HCT116 (cell line): ENCODE data around the gene SMIM32. TPM values are rescaled to one million over a fixed set of nuclear protein-coding genes. Genes with fewer than 3 reads are reported as not detected.
A peak's percentile ranks its signal among the peaks of the same experiment; 100 is the strongest.

Experiments
- ATAC-seq: fragments of 200-7000 bp; cut with Tn5 transposase; 2 replicates; pipeline ENCODE4 v1.9.1; 2020; ENCODE audit warnings: mild to moderate bottlenecking, moderate library complexity
- BruUV-seq: library from RNA; stranded (reverse); fragments of 400-500 nt; replicated peaks from 2 replicates; lab custom pipeline; 2021; lab: Mats Ljungman, UMichigan
- CTCF ChIA-PET: fragments of 300-600 bp; sonication (Branson Sonifier 250); formaldehyde crosslinking; loops from one replicate; lab custom pipeline; 2021; ENCODE audit warnings: antibody characterized with exemption; lab: Charles Lee
- POLR2A ChIA-PET: fragments of 300-600, 350-600 bp; sonication (Branson Sonifier 250); formaldehyde crosslinking; loops from one replicate; lab custom pipeline; 2021; ENCODE audit warnings: antibody characterized with exemption; lab: Charles Lee
- RAD21 ChIA-PET, 2 experiments: fragments of 300-600 bp; sonication (Branson Sonifier 250); formaldehyde crosslinking; loops; one replicate each; lab custom pipeline; 2023; ENCODE audit warnings: low total read pairs in 2 of 2; ENCODE audit not compliant: uncharacterized antibody in 2 of 2, unreplicated experiment in 2 of 2, low non-redundant PET in 1 of 2; lab: Charles Lee
- DNase-seq: peaks from one replicate; pipeline ENCODE4 v3.0.0-alpha.2; 2010; ENCODE audit warnings: low read depth, low spot score
- H2AFZ ChIP-seq: fragments of 200-600 bp; shearing (Covaris generic), sonication (generic); 2 replicates; pipeline ENCODE4 v1.6.1; 2017; ENCODE audit warnings: low read depth, mixed run types, mixed read lengths, antibody characterized with exemption, low read length; ENCODE audit not compliant: poor library complexity, severe bottlenecking
- H3K27ac ChIP-seq: 2 replicates; pipeline ENCODE4 v1.5.1; 2012; ENCODE audit warnings: low read depth, low read length
- H3K27me3 ChIP-seq: fragments of 200-600 bp; sonication (generic); 2 replicates; pipeline ENCODE4 v1.6.1; 2016; ENCODE audit warnings: mixed run types, low read length, mixed read lengths; ENCODE audit not compliant: insufficient read depth
- H3K36me3 ChIP-seq, 2 experiments: fragments of 200-500 bp in 1 of 2; fragments of 200-600 bp in 1 of 2; sonication (Bioruptor generic) in 1 of 2; sonication (generic) in 1 of 2; 2 replicates each; pipeline versions ENCODE4 v1.5.1 to v1.6.1; 2014 to 2016; ENCODE audit warnings: low read length in 2 of 2, inconsistent platforms in 1 of 2, mixed read lengths in 1 of 2, mixed run types in 1 of 2; ENCODE audit not compliant: insufficient read depth in 2 of 2, control insufficient read depth in 1 of 2
- H3K4me1 ChIP-seq, 2 experiments: fragments of 200-600 bp in 1 of 2; sonication (generic) in 1 of 2; 2 replicates each; pipeline versions ENCODE4 v1.5.1 to v1.6.1; 2012 to 2017; ENCODE audit warnings: low read length in 2 of 2, inconsistent platforms in 1 of 2, mild to moderate bottlenecking in 1 of 2, mixed read lengths in 1 of 2, mixed run types in 1 of 2, moderate library complexity in 1 of 2; ENCODE audit not compliant: insufficient read depth in 2 of 2, control insufficient read depth in 1 of 2
- H3K4me2 ChIP-seq: fragments of 200-600 bp; sonication (generic); 2 replicates; pipeline ENCODE4 v1.6.1; 2017; ENCODE audit warnings: mixed run types, low read length, mixed read lengths
- H3K4me3 ChIP-seq, 2 experiments: fragments of 200-600 bp in 1 of 2; sonication (generic) in 1 of 2; replicated peaks in 1 of 2; 2 replicates each; pipeline ENCODE4 v1.5.1; 2011 to 2016; ENCODE audit warnings: low read length in 2 of 2, control low read depth in 1 of 2, low read depth in 1 of 2, mild to moderate bottlenecking in 1 of 2, mixed read lengths in 1 of 2, mixed run types in 1 of 2
- H3K79me2 ChIP-seq: fragments of 200-600 bp; sonication (generic); 2 replicates; pipeline ENCODE4 v1.6.1; 2017; ENCODE audit warnings: mild to moderate bottlenecking, mixed run types, low read length, moderate library complexity, mixed read lengths; ENCODE audit not compliant: insufficient read depth
- H3K9ac ChIP-seq: fragments of 200-600 bp; sonication (generic); 2 replicates; pipeline ENCODE4 v1.6.1; 2016; ENCODE audit warnings: low read length, mixed read lengths
- H3K9me2 ChIP-seq: fragments of 200-600 bp; sonication (generic), shearing (Covaris generic); 2 replicates; pipeline ENCODE4 v1.6.1; 2017; ENCODE audit warnings: mixed run types, mild to moderate bottlenecking, moderate library complexity; ENCODE audit not compliant: insufficient read depth
- H3K9me3 ChIP-seq, 2 experiments: fragments of 200-500 bp in 1 of 2; fragments of 200-600 bp in 1 of 2; sonication (Bioruptor generic) in 1 of 2; sonication (generic) in 1 of 2; 2 replicates each; pipeline ENCODE4 v1.6.1; 2014 to 2017; ENCODE audit warnings: low read length in 2 of 2, mixed read lengths in 2 of 2, inconsistent platforms in 1 of 2, low read depth in 1 of 2, mild to moderate bottlenecking in 1 of 2, mixed run types in 1 of 2, moderate library complexity in 1 of 2; ENCODE audit not compliant: control insufficient read depth in 1 of 2, insufficient read depth in 1 of 2
- H4K20me1 ChIP-seq: fragments of 200-600 bp; sonication (generic), shearing (Covaris generic); 2 replicates; pipeline ENCODE4 v1.6.1; 2017; ENCODE audit warnings: mixed run types, mild to moderate bottlenecking, moderate library complexity; ENCODE audit not compliant: insufficient read depth
- CBX3 ChIP-seq: IDR thresholded peaks from 2 replicates; pipeline ENCODE4 v1.6.1; 2012; ENCODE audit warnings: low read depth
- CEBPB ChIP-seq: IDR thresholded peaks from 2 replicates; pipeline ENCODE4 v1.6.1; 2012; ENCODE audit warnings: low read depth
- ELF1 ChIP-seq: IDR thresholded peaks from 2 replicates; pipeline ENCODE4 v1.6.1; 2012; ENCODE audit warnings: low read depth, borderline replicate concordance
- EZH2 ChIP-seq: fragments of 200-600 bp; sonication (generic); IDR thresholded peaks from 2 replicates; pipeline ENCODE4 v1.6.1; 2017; ENCODE audit warnings: antibody characterized with exemption, mixed run types
- EZH2phosphoT487 ChIP-seq: fragments of 200-600 bp; IDR thresholded peaks from 2 replicates; pipeline ENCODE4 v1.6.1; 2018; ENCODE audit warnings: antibody characterized with exemption, borderline replicate concordance
- FOSL1 ChIP-seq: IDR thresholded peaks from 2 replicates; pipeline ENCODE4 v1.6.1; 2012; ENCODE audit warnings: low read depth
- JUND ChIP-seq: IDR thresholded peaks from 2 replicates; pipeline ENCODE4 v1.6.1; 2012
- MAX ChIP-seq: IDR thresholded peaks from 2 replicates; pipeline ENCODE4 v1.6.1; 2012
- POLR2A ChIP-seq: IDR thresholded peaks from 2 replicates; pipeline ENCODE4 v1.7.0; 2011; ENCODE audit warnings: borderline replicate concordance; ENCODE audit not compliant: insufficient read depth, insufficient read length; ENCODE audit errors: extremely low read depth
- POLR2AphosphoS5 ChIP-seq: IDR thresholded peaks from 2 replicates; pipeline ENCODE4 v1.6.1; 2011; ENCODE audit warnings: mild to moderate bottlenecking, low read depth, low read length, moderate library complexity
- RAD21 ChIP-seq: IDR thresholded peaks from 2 replicates; pipeline ENCODE4 v1.6.1; 2012; ENCODE audit warnings: low read depth, mild to moderate bottlenecking
- SIN3A ChIP-seq: IDR thresholded peaks from 2 replicates; pipeline ENCODE4 v1.6.1; 2012; ENCODE audit warnings: low read depth
- SP1 ChIP-seq: IDR thresholded peaks from 2 replicates; pipeline ENCODE4 v1.6.1; 2012; ENCODE audit warnings: low read depth
- SRF ChIP-seq: IDR thresholded peaks from 2 replicates; pipeline ENCODE4 v1.6.1; 2012; ENCODE audit warnings: low read depth
- YY1 ChIP-seq: IDR thresholded peaks from 2 replicates; pipeline ENCODE4 v1.6.1; 2011; ENCODE audit warnings: low read length, low read depth, moderate library complexity, mild to moderate bottlenecking; ENCODE audit not compliant: insufficient replicate concordance; ENCODE audit errors: extremely low read depth
- intact Hi-C: fragments of 100-400 bp; cut with micrococcal nuclease; formaldehyde crosslinking; loops from 2 replicates; pipeline ENCODE4 v1.10.0; 2022
- total RNA-seq: library from RNA; stranded (reverse); gene quantifications from one replicate; pipeline ENCODE4 v1.2.1, GENCODE V29; 2021; ENCODE audit not compliant: unreplicated experiment

Gene SMIM32
- total RNA-seq, 1 experiment from 2014 or later, result not detected

- Histone ChIP-seq H3K4me2 (0 out of 2 replicates have a peak overlapping the region, but pooled peaks have one; percentile 21), H3K27me3 (peaks cover 20% of the 10 kb centered on the region; the same call in 1 of the 2 replicates), H2AFZ (no peak overlapping the region), H3K4me1 (peaks cover 0 to 10% of the 10 kb centered on the region in 2 experiments; a peak in 2 of 4 replicates), H3K27ac (no peak overlapping the region), H4K20me1 (no peaks in the 10 kb centered on the region), H3K9me3 (no peaks in the 10 kb centered on the region), H3K9me2 (no peaks in the 10 kb centered on the region), H3K4me3 (no peak overlapping the region), H3K9ac (no peak overlapping the region), H3K36me3 (no peaks in the 10 kb centered on the region), H3K79me2 (no peaks in the 10 kb centered on the region)
- TF ChIP-seq YY1, result no peak
- DNase-seq (no peak), ATAC-seq (peak; percentile 52; the same call in 1 of the 2 replicates)
- no TSS peak for BruUV-seq
- intact Hi-C loops, result no loop called here
- ChIA-PET POLR2A (no interaction called here), CTCF (interaction anchor here (1.6 kb wide), 1 partner anchor 10 kb away, joined by 4 read pairs; no protein-coding TSS in a partner anchor), RAD21 (no interaction called here)
Measured at GRCh38 chr5:136222580-136223235, 29.7 kb upstream of the SMIM32 start.

- H3K36me3 ChIP-seq, result no peaks in the 10 kb centered on the region
- ChIA-PET POLR2A (no interaction called here), CTCF (interaction anchor here (1.6 kb wide), 1 partner anchor 9 kb away, joined by 4 read pairs; no protein-coding TSS in a partner anchor), RAD21 (no interaction called here)
- intact Hi-C loops, result no loop called here
- no peak overlapping the region for H2AFZ ChIP-seq
- H3K9me2 ChIP-seq, result no peaks in the 10 kb centered on the region
- H3K4me2 ChIP-seq, result no peak overlapping the region
- no peak for DNase-seq
- no peaks in the 10 kb centered on the region for H3K79me2 ChIP-seq
- H3K27me3 ChIP-seq, result peaks cover 10% of the 10 kb centered on the region; the same call in 1 of the 2 replicates
- no peaks in the 10 kb centered on the region for H4K20me1 ChIP-seq
- H3K4me1 ChIP-seq, result peaks cover 0 to 10% of the 10 kb centered on the region in 2 experiments; a peak in 2 of 4 replicates
- TF ChIP-seq POLR2AphosphoS5 (no peak), CBX3 (no peak), CEBPB (no peak), EZH2phosphoT487 (no peak), ELF1 (no peak), RAD21 (no peak), SIN3A (no peak), EZH2 (no peak), FOSL1 (no peak), JUND (no peak), MAX (no peak), SRF (no peak), SP1 (no peak), POLR2A (no peak)
- TF ChIP-seq, all 23 proteins: peak for 0
- no TSS peak for BruUV-seq
- no peak overlapping the region for H3K9ac ChIP-seq
- no peak overlapping the region for H3K4me3 ChIP-seq
- H3K9me3 ChIP-seq, result no peaks in the 10 kb centered on the region
- no peak overlapping the region for H3K27ac ChIP-seq
- ATAC-seq, result no peak
Measured at GRCh38 chr5:136221340-136221739, 28.4 kb upstream of the SMIM32 start.
